GM12878 (cell line): ENCODE results near the gene URI1. TPM values are rescaled to one million over a fixed set of nuclear protein-coding genes. Genes with fewer than 3 reads are reported as not detected.

Source experiments
- ATAC-seq: fragments of 200-7000 bp; cut with Tn5 transposase; 3 replicates; pipeline ENCODE4 v1.9.1; 2020; ENCODE audit warnings: mild to moderate bottlenecking, moderate library complexity
- BruUV-seq: library from RNA; stranded (reverse); fragments of 400-500 nt; replicated peaks from 2 replicates; lab custom pipeline; 2021; lab: Mats Ljungman, UMichigan
- CTCF ChIA-PET: fragments of 300-600 bp; sonication (Branson Sonifier 250); formaldehyde crosslinking; extraction: SDS; loops from one replicate; lab custom pipeline; 2021; ENCODE audit warnings: inconsistent platforms; lab: Yijun Ruan, JAX
- POLR2A ChIA-PET: fragments of 350-600 bp; formaldehyde crosslinking; extraction: SDS; loops from one replicate; lab custom pipeline; 2021; ENCODE audit warnings: inconsistent platforms; lab: Charles Lee
- RAD21 ChIA-PET: fragments of 300-600 bp; sonication (Branson Sonifier 250); formaldehyde crosslinking; loops from one replicate; lab custom pipeline; 2023; ENCODE audit warnings: antibody characterized with exemption; ENCODE audit not compliant: unreplicated experiment; lab: Charles Lee
- SMC1A ChIA-PET: fragments of 300-600 bp; sonication (Branson Sonifier 250); formaldehyde crosslinking; loops from one replicate; lab custom pipeline; 2023; ENCODE audit not compliant: unreplicated experiment, uncharacterized antibody; lab: Charles Lee
- DNase-seq: peaks from one replicate; pipeline ENCODE4 v3.0.0-alpha.2; 2011; ENCODE audit warnings: low read depth, low spot score
- FAIRE-seq: peaks from 3 replicates; lab custom pipeline; 2011; peaks lifted over from hg19 to GRCh38; lab: Jason Lieb, UNC
- H2AFZ ChIP-seq: 2 replicates; pipeline ENCODE4 v1.6.0; 2011; ENCODE audit warnings: low read depth, low read length, control low read depth; ENCODE audit not compliant: control insufficient read depth
- H3K27ac ChIP-seq: 2 replicates; pipeline ENCODE4 v1.5.1; 2011; ENCODE audit warnings: control low read depth; ENCODE audit not compliant: control insufficient read depth, insufficient read depth
- H3K27me3 ChIP-seq, 2 experiments: replicated peaks in 1 of 2; 2 replicates each; pipeline versions ENCODE4 v1.6.0 to v1.6.1; 2011; ENCODE audit warnings: low read length in 1 of 2; ENCODE audit not compliant: control insufficient read depth in 2 of 2, insufficient read depth in 2 of 2
- H3K36me3 ChIP-seq, 2 experiments: 2 replicates each; pipeline ENCODE4 v1.5.1; 2011; ENCODE audit warnings: low read length in 1 of 2; ENCODE audit not compliant: control insufficient read depth in 2 of 2, insufficient read depth in 2 of 2
- H3K4me1 ChIP-seq: 2 replicates; pipeline ENCODE4 v1.6.1; 2011; ENCODE audit warnings: mild to moderate bottlenecking, low read length, moderate library complexity, mixed read lengths; ENCODE audit not compliant: control insufficient read depth, insufficient read depth
- H3K4me2 ChIP-seq: 2 replicates; pipeline ENCODE4 v1.6.0; 2011; ENCODE audit warnings: control low read depth; ENCODE audit not compliant: control insufficient read depth, insufficient read depth
- H3K4me3 ChIP-seq: fragments of 200-600 bp; sonication (generic); 2 replicates; pipeline ENCODE4 v1.5.1; 2016
- H3K79me2 ChIP-seq: 2 replicates; pipeline ENCODE4 v1.6.0; 2011; ENCODE audit warnings: low read length; ENCODE audit not compliant: control insufficient read depth, insufficient read depth
- H3K9ac ChIP-seq: 2 replicates; pipeline ENCODE4 v1.8.0; 2011; ENCODE audit warnings: low read length, control low read depth, mixed read lengths; ENCODE audit not compliant: control insufficient read depth, insufficient read depth
- H3K9me3 ChIP-seq: replicated peaks from 3 replicates; pipeline ENCODE4 v1.5.1; 2011; ENCODE audit warnings: mild to moderate bottlenecking, low read length; ENCODE audit not compliant: control insufficient read depth, insufficient read depth
- H4K20me1 ChIP-seq: 2 replicates; pipeline ENCODE4 v1.6.0; 2011; ENCODE audit not compliant: control insufficient read depth, insufficient read depth
- BACH1 ChIP-seq: fragments of 450-650 bp; IDR thresholded peaks from 2 replicates; pipeline ENCODE4 v1.6.1; 2017; ENCODE audit warnings: mild to moderate bottlenecking, borderline replicate concordance
- BCL11A ChIP-seq: IDR thresholded peaks from 2 replicates; pipeline ENCODE4 v1.6.1; 2011; ENCODE audit warnings: low read depth, low read length
- BCL3 ChIP-seq: IDR thresholded peaks from 2 replicates; pipeline ENCODE4 v1.6.1; 2011; ENCODE audit warnings: borderline replicate concordance, low read depth, mild to moderate bottlenecking, moderate library complexity, low read length; ENCODE audit not compliant: insufficient read depth, poor library complexity, severe bottlenecking
- BHLHE40 ChIP-seq, 2 experiments: fragments of 450-650 bp in 1 of 2; IDR thresholded peaks; 2 replicates each; pipeline ENCODE4 v1.6.1; 2011 to 2017; ENCODE audit warnings: low read depth in 2 of 2, borderline replicate concordance in 1 of 2, improper control_type of control experiment in 1 of 2, low read length in 1 of 2, mild to moderate bottlenecking in 1 of 2
- CBX5 ChIP-seq: sonication (generic); IDR thresholded peaks from 2 replicates; pipeline ENCODE4 v1.6.1; 2016; ENCODE audit warnings: low read depth, moderate library complexity, mild to moderate bottlenecking, inconsistent platforms
- E2F8 ChIP-seq: fragments of 450-650 bp; IDR thresholded peaks from 2 replicates; pipeline ENCODE4 v1.6.1; 2018; ENCODE audit warnings: mild to moderate bottlenecking, low read depth, moderate library complexity; ENCODE audit not compliant: partially characterized antibody
- HCFC1 ChIP-seq: fragments of 150-350 bp; IDR thresholded peaks from 2 replicates; pipeline ENCODE4 v1.6.1; 2014; ENCODE audit warnings: low read length
- IKZF1 ChIP-seq: fragments of 450-650 bp; conservative IDR thresholded peaks from 2 replicates; pipeline ENCODE4 v1.6.1; 2017; ENCODE audit warnings: antibody characterized with exemption, mild to moderate bottlenecking
- IRF3 ChIP-seq: fragments of 450-650 bp; IDR thresholded peaks from 2 replicates; pipeline ENCODE4 v1.6.1; 2014; ENCODE audit warnings: mild to moderate bottlenecking
- MEF2B ChIP-seq: fragments of 450-650 bp; IDR thresholded peaks from 2 replicates; pipeline ENCODE4 v1.6.1; 2018; ENCODE audit warnings: mild to moderate bottlenecking, moderate library complexity; ENCODE audit not compliant: partially characterized antibody, poor library complexity, severe bottlenecking
- NFXL1 ChIP-seq: fragments of 450-650 bp; IDR thresholded peaks from 2 replicates; pipeline ENCODE4 v1.6.1; 2017; ENCODE audit warnings: antibody characterized with exemption, mild to moderate bottlenecking, borderline replicate concordance
- NFYA ChIP-seq: IDR thresholded peaks from 2 replicates; pipeline ENCODE4 v1.6.1; 2011; ENCODE audit warnings: low read depth, mild to moderate bottlenecking, low read length, improper control_type of control experiment, borderline replicate concordance
- NRF1 ChIP-seq: conservative IDR thresholded peaks from 2 replicates; pipeline ENCODE4 v1.6.1; 2011; ENCODE audit warnings: mild to moderate bottlenecking, low read depth, low read length, improper control_type of control experiment
- PAX8 ChIP-seq: fragments of 450-650 bp; IDR thresholded peaks from 2 replicates; pipeline ENCODE4 v1.6.1; 2017; ENCODE audit warnings: mild to moderate bottlenecking, moderate library complexity
- RAD51 ChIP-seq: fragments of 450-650 bp; IDR thresholded peaks from 2 replicates; pipeline ENCODE4 v1.6.1; 2016; ENCODE audit warnings: moderate library complexity, mild to moderate bottlenecking, inconsistent platforms
- SP1 ChIP-seq: IDR thresholded peaks from one replicate; pipeline ENCODE4 v1.6.1; 2011; ENCODE audit warnings: low read depth, low read length
- SRF ChIP-seq, 2 experiments: IDR thresholded peaks; 2 replicates each; pipeline ENCODE4 v1.6.1; 2011; ENCODE audit warnings: low read depth in 2 of 2, low read length in 2 of 2, mild to moderate bottlenecking in 1 of 2, moderate library complexity in 1 of 2
- WGBS: methylation state at CpG from one replicate; pipeline ENCODE4 v1.1.6; 2016; ENCODE audit warnings: low lambda C conversion rate; ENCODE audit not compliant: insufficient replicate concordance, insufficient coverage; ENCODE audit errors: missing lambda C conversion rate; 5-methylcytosine and 5-hydroxymethylcytosine counted together
- in situ Hi-C: fragments of 300-500 bp; cut with MboI; formaldehyde crosslinking; loops from 9 replicates; pipeline ENCODE4 v1.14.3; 2018; ENCODE audit warnings: mixed read lengths
- intact Hi-C: fragments of 100-400 bp; cut with micrococcal nuclease; formaldehyde crosslinking; loops from one replicate; pipeline ENCODE4 v1.14.2; 2022; ENCODE audit not compliant: unreplicated experiment
- polyA plus RNA-seq, 11 experiments: library from polyadenylated mRNA; depleted of rRNA in 4 of 11; unstranded in 6 of 11; stranded (reverse) in 5 of 11; fragments of >200 nt; fragmentation: Nextera tagmentation in 4 of 11; fragmentation: Illumina TruSeq in 1 of 11; extraction: Ambion mirVana in 4 of 11; extraction: Trizol in 1 of 11; gene quantifications; 1 replicate in 1 of 11; 2 replicates in 10 of 11; pipeline versions ENCODE4 v1.2.1 to v1.2.3, GENCODE V29; 2011 to 2016; ENCODE audit warnings: inconsistent platforms in 2 of 11, missing spikeins in 2 of 11, low read depth in 1 of 11
- total RNA-seq, 4 experiments: library from RNA; depleted of rRNA in 3 of 4; stranded (reverse); fragments of >200 nt in 3 of 4; fragmentation: Illumina TruSeq in 1 of 4; extraction: Trizol in 1 of 4; gene quantifications; 2 replicates each; pipeline versions ENCODE4 v1.2.1 to v1.2.3, GENCODE V29; 2013 to 2021

Gene URI1
- total and polyA plus RNA-seq, 10 of the 15 experiments (the other 5 are each of a cell fraction or from before 2014, with no cell fraction given) = 15.2 to 94.2 (median 47.9) TPM

GRCh38 chr19:29963576-29963975 is 21.5 kb downstream of the URI1 start:
- ATAC-seq = no peak
- Histone ChIP-seq H3K4me2 (no peak overlapping the region), H4K20me1 (peaks cover 2% of the 10 kb centered on the region; the same call in 1 of the 2 replicates), H3K9me3 (no peaks in the 10 kb centered on the region; the same call in 2 of the 3 replicates), H3K27ac (no peak overlapping the region), H3K4me1 (peaks cover 11% of the 10 kb centered on the region), H3K4me3 (no peak overlapping the region), H3K79me2 (peaks cover 84% of the 10 kb centered on the region), H3K27me3 (no peaks in the 10 kb centered on the region), H3K9ac (no peak overlapping the region), H2AFZ (no peak overlapping the region), H3K36me3 (no peaks in the 10 kb centered on the region)
- in situ Hi-C loops (no loop called here), intact Hi-C loops (no loop called here)
- TF ChIP-seq HCFC1 = no peak
- TF ChIP-seq E2F8 = no peak
- TF ChIP-seq IKZF1 = no peak
- TF ChIP-seq SP1 = no peak
- no peak for TF ChIP-seq NFYA
- TF ChIP-seq CBX5 = no peak
- TF ChIP-seq BHLHE40 (IDR thresholded peaks at IDR 0.05; ENCODE audit: borderline replicate concordance in 1 of 2, low read depth in 2 of 2, low read length in 1 of 2) = no peak
- no peak for TF ChIP-seq NRF1
- no peak for TF ChIP-seq NFXL1
- TF ChIP-seq BCL3 = no peak
- TF ChIP-seq IRF3 = no peak
- no peak for TF ChIP-seq SRF (IDR thresholded peaks at IDR 0.05; ENCODE audit: low read depth in 2 of 2, low read length in 2 of 2)
- no peak for TF ChIP-seq RAD51
- no peak for TF ChIP-seq BACH1
- no peak for TF ChIP-seq MEF2B
- no peak for TF ChIP-seq PAX8
- TF ChIP-seq BCL11A = no peak
- no peak for DNase-seq
- BruUV-seq = no TSS peak
- 87% methylated on average over 4 of the region's 4 CpGs for WGBS
- FAIRE-seq = no peak
- CTCF ChIA-PET = interaction anchor here (0.9 to 1.3 kb wide), 3 partner anchors 14 to 22 kb away, joined by 3 to 4 read pairs (median 3); no protein-coding TSS in a partner anchor
- SMC1A ChIA-PET = interaction anchor here (0.8 to 3.3 kb wide), 5 partner anchors 14 to 113 kb away, joined by 3 to 17 read pairs (median 3); no protein-coding TSS in a partner anchor
- POLR2A ChIA-PET = interaction anchor here (0.9 to 1.2 kb wide), 3 partner anchors 17 to 22 kb away, joined by 3 to 5 read pairs (median 4); partner anchors contain the start of gene URI1
- RAD21 ChIA-PET = interaction anchor here (1.3 to 1.4 kb wide), 2 partner anchors 18 to 20 kb away, joined by 3 to 6 read pairs; no protein-coding TSS in a partner anchor
